ENCODE results near the gene YIPF1.

The YIPF1 gene

GRCh38 chr1:53911442-53911841 lies 21.8 kb upstream of the YIPF1 start:
- no peak overlapping the region for H3K4me3 ChIP-seq (ENCODE audit: low read depth, low read length)
- CTCF ChIA-PET = interaction anchor here (1.4 kb wide), 1 partner anchor 15 kb away, joined by 4 read pairs; no protein-coding TSS in a partner anchor
- TF ChIP-seq CTCF (IDR thresholded peaks at IDR 0.05; ENCODE audit: insufficient read depth, low read length, missing control alignments) = no peak
- POLR2A ChIA-PET = no interaction called here
- DNase-seq (ENCODE audit: low read depth, low spot score) = no peak

- POLR2A ChIA-PET = interaction anchor here (1.4 kb wide), 1 partner anchor 35 kb away, joined by 3 read pairs; the partner anchor contains the start of gene IFT25
- H3K4me3 ChIP-seq (ENCODE audit: low read depth, low read length) = no peak overlapping the region
- no peak for DNase-seq (ENCODE audit: low read depth, low spot score)
- no peak for TF ChIP-seq CTCF (IDR thresholded peaks at IDR 0.05; ENCODE audit: insufficient read depth, low read length, missing control alignments)
- CTCF ChIA-PET = interaction anchor here (1.4 kb wide), 1 partner anchor 13 kb away, joined by 4 read pairs; no protein-coding TSS in a partner anchor
Observed at GRCh38 chr1:53909946-53910345, 20.3 kb upstream of the YIPF1 start.

- no peak overlapping the region for H3K4me3 ChIP-seq (ENCODE audit: low read depth, low read length)
- no peak for DNase-seq (ENCODE audit: low read depth, low spot score)
- TF ChIP-seq CTCF (IDR thresholded peaks at IDR 0.05; ENCODE audit: insufficient read depth, low read length, missing control alignments) = no peak
- ChIA-PET CTCF (no interaction called here), POLR2A (no interaction called here)
Observed at GRCh38 chr1:53906121-53906520, 16.5 kb upstream of the YIPF1 start.

- ChIA-PET POLR2A (no interaction called here), CTCF (no interaction called here)
Observed at GRCh38 chr1:53905509-53905908, 15.9 kb upstream of the YIPF1 start.

GRCh38 chr1:53902235-53903138 lies 12.9 kb upstream of the YIPF1 start:
- ChIA-PET POLR2A (no interaction called here), CTCF (interaction anchor here (1.2 kb wide), 1 partner anchor 46 kb away, joined by 3 read pairs; no protein-coding TSS in a partner anchor)
- DNase-seq (ENCODE audit: low read depth, low spot score) = no peak
- no peak for TF ChIP-seq CTCF (IDR thresholded peaks at IDR 0.05; ENCODE audit: insufficient read depth, low read length, missing control alignments)
- no peak overlapping the region for H3K4me3 ChIP-seq (ENCODE audit: low read depth, low read length)

More at GRCh38 chr1:53905509-53905908, 15.9 kb upstream of the YIPF1 start:
- H3K4me3 ChIP-seq (ENCODE audit: low read depth, low read length) = no peak overlapping the region
- no peak for DNase-seq (ENCODE audit: low read depth, low spot score)
- no peak for TF ChIP-seq CTCF (IDR thresholded peaks at IDR 0.05; ENCODE audit: insufficient read depth, low read length, missing control alignments)

GRCh38 chr1:53899708-53900107 lies 10.1 kb upstream of the YIPF1 start:
- POLR2A ChIA-PET = no interaction called here

More at GRCh38 chr1:53899708-53900107, 10.1 kb upstream of the YIPF1 start:
- no peak for TF ChIP-seq CTCF (IDR thresholded peaks at IDR 0.05; ENCODE audit: insufficient read depth, low read length, missing control alignments)
- no peak for DNase-seq (ENCODE audit: low read depth, low spot score)
- H3K4me3 ChIP-seq (ENCODE audit: low read depth, low read length) = no peak overlapping the region
- CTCF ChIA-PET = interaction anchor here (1.3 to 2.6 kb wide), 4 partner anchors 19 to 49 kb away, joined by 3 to 12 read pairs (median 6); partner anchors contain the start of genes IFT25 and LRRC42

All from AG04449 (cell line).